Measurements from ENCODE around the gene PIEZO1. TPM values are rescaled to one million over a fixed set of nuclear protein-coding genes. Genes with fewer than 3 reads are reported as not detected.

Gene PIEZO1
- total and polyA plus RNA-seq, 4 donors, result 35.9 to 205 (median 111) TPM

GRCh38 chr16:88667461-88667860 is 117.6 kb downstream of the PIEZO1 start:
- no peak overlapping the region for H3K27ac ChIP-seq (ENCODE audit: low read depth in 1 of 2, low read length in 2 of 2)
- H3K9me3 ChIP-seq (ENCODE audit: control insufficient read depth, low read length), result no peaks in the 10 kb centered on the region
- intact Hi-C loops (cut with DNase I), result no loop called here
- ATAC-seq (ENCODE audit: low FRiP score), result no peak
- no peak overlapping the region for H3K4me3 ChIP-seq (ENCODE audit: low read length in 2 of 2)
- no peaks in the 10 kb centered on the region for H3K36me3 ChIP-seq (ENCODE audit: control insufficient read depth in 1 of 2, insufficient read depth in 2 of 2, low read length in 1 of 2)
- H3K4me1 ChIP-seq (ENCODE audit: control insufficient read depth in 1 of 2, insufficient read depth in 2 of 2, low read length in 2 of 2), result no peaks in the 10 kb centered on the region
- 66 to 71% methylated on average over 5 of the region's 5 CpGs for WGBS, 2 donors
- H3K27me3 ChIP-seq (ENCODE audit: control insufficient read depth in 1 of 2, insufficient read depth in 2 of 2, low read length in 1 of 2), result no peaks in the 10 kb centered on the region
- DNase-seq, result no peak

- H3K36me3 ChIP-seq (ENCODE audit: control insufficient read depth in 1 of 2, insufficient read depth in 2 of 2, low read length in 1 of 2), result no peaks in the 10 kb centered on the region
- intact Hi-C loops (cut with DNase I), result no loop called here
- no peak for DNase-seq
- H3K27ac ChIP-seq (ENCODE audit: low read depth in 1 of 2, low read length in 2 of 2), result no peak overlapping the region
- ATAC-seq (ENCODE audit: low FRiP score), result no peak
- H3K9me3 ChIP-seq (ENCODE audit: control insufficient read depth, low read length), result no peaks in the 10 kb centered on the region
- 97 to 98% methylated on average over 3 of the region's 3 CpGs for WGBS, 2 donors
- H3K4me3 ChIP-seq (ENCODE audit: low read length in 2 of 2), result no peak overlapping the region
- no peaks in the 10 kb centered on the region for H3K27me3 ChIP-seq (ENCODE audit: control insufficient read depth in 1 of 2, insufficient read depth in 2 of 2, low read length in 1 of 2)
- no peaks in the 10 kb centered on the region for H3K4me1 ChIP-seq (ENCODE audit: control insufficient read depth in 1 of 2, insufficient read depth in 2 of 2, low read length in 2 of 2)
These were observed 119.5 kb downstream of the PIEZO1 start for GRCh38 chr16:88665570-88665969.

Small RNA genes within 50 kb of the gene (microRNA-seq; reads per million reads assigned to microRNA genes)
- 0 reads per million in 2 donors for gene MIR4722

Other genes starting within 250 kb of the PIEZO1 start
- gene ZC3H18, start 214.8 kb downstream of the PIEZO1 start, total RNA-seq, result 10 to 100 TPM; 37.7 to 38.5 TPM
- 10 to 100 TPM; 12.4 to 19.3 TPM for gene ZC3H18, start 214.8 kb downstream of the PIEZO1 start, polyA plus RNA-seq
- gene IL17C, start 146.6 kb downstream of the PIEZO1 start, total RNA-seq, result not detected
- not detected for gene IL17C, start 146.6 kb downstream of the PIEZO1 start, polyA plus RNA-seq
- gene CYBA, start 134.2 kb downstream of the PIEZO1 start, total RNA-seq, result 100 to 1,000 TPM in 1 of 2 donors, 10 to 100 TPM in 1; 79.2 to 148 TPM
- gene CYBA, start 134.2 kb downstream of the PIEZO1 start, polyA plus RNA-seq, result 100 to 1,000 TPM in 1 of 2 donors, 10 to 100 TPM in 1; 99.0 to 107 TPM
- gene MVD, start 122.1 kb downstream of the PIEZO1 start, total RNA-seq, result 10 to 100 TPM; 26.0 to 26.6 TPM
- 10 to 100 TPM; 19.8 to 57.6 TPM for gene MVD, start 122.1 kb downstream of the PIEZO1 start, polyA plus RNA-seq
- under 1 TPM; 0.27 to 0.71 TPM for gene SNAI3, start 98.7 kb downstream of the PIEZO1 start, total RNA-seq
- gene SNAI3, start 98.7 kb downstream of the PIEZO1 start, polyA plus RNA-seq, result 1 to 10 TPM in 1 of 2 donors, not detected in 1; 1.6 TPM
- 10 to 100 TPM; 18.0 to 39.4 TPM for gene RNF166, start 78.8 kb downstream of the PIEZO1 start, total RNA-seq
- 10 to 100 TPM; 16.2 to 27.4 TPM for gene RNF166, start 78.8 kb downstream of the PIEZO1 start, polyA plus RNA-seq
- 10 to 100 TPM; 15.8 to 17.0 TPM for gene CTU2, start 78.7 kb downstream of the PIEZO1 start, total RNA-seq
- gene CTU2, start 78.7 kb downstream of the PIEZO1 start, polyA plus RNA-seq, result 10 to 100 TPM in 1 of 2 donors, 1 to 10 TPM in 1; 4.0 to 18.4 TPM
- gene CDT1, start 18.6 kb upstream of the PIEZO1 start, total RNA-seq, result 1 to 10 TPM in 1 of 2 donors, under 1 TPM in 1; 0.88 to 1.5 TPM
- 1 to 10 TPM in 1 of 2 donors, under 1 TPM in 1; 0.05 to 1.0 TPM for gene CDT1, start 18.6 kb upstream of the PIEZO1 start, polyA plus RNA-seq
- 10 to 100 TPM; 60.2 to 61.3 TPM for gene APRT, start 26.7 kb upstream of the PIEZO1 start, total RNA-seq
- 100 to 1,000 TPM in 1 of 2 donors, 10 to 100 TPM in 1; 88.6 to 116 TPM for gene APRT, start 26.7 kb upstream of the PIEZO1 start, polyA plus RNA-seq
- gene GALNS, start 71.7 kb upstream of the PIEZO1 start, total RNA-seq, result 10 to 100 TPM; 29.5 to 44.1 TPM
- gene GALNS, start 71.7 kb upstream of the PIEZO1 start, polyA plus RNA-seq, result 10 to 100 TPM in 1 of 2 donors, 1 to 10 TPM in 1; 9.3 to 28.2 TPM
- 10 to 100 TPM; 27.8 to 31.2 TPM for gene TRAPPC2L, start 71.9 kb upstream of the PIEZO1 start, total RNA-seq
- 10 to 100 TPM; 53.9 to 54.1 TPM for gene TRAPPC2L, start 71.9 kb upstream of the PIEZO1 start, polyA plus RNA-seq
- gene PABPN1L, start 81.4 kb upstream of the PIEZO1 start, total RNA-seq, result not detected
- not detected for gene PABPN1L, start 81.4 kb upstream of the PIEZO1 start, polyA plus RNA-seq
- 1 to 10 TPM; 4.4 to 9.4 TPM for gene CBFA2T3, start 192.0 kb upstream of the PIEZO1 start, total RNA-seq
- gene CBFA2T3, start 192.0 kb upstream of the PIEZO1 start, polyA plus RNA-seq, result 1 to 10 TPM in 1 of 2 donors, under 1 TPM in 1; 0.18 to 1.0 TPM

Measured in aorta (tissue), 5 donors.